ENCODE data around the gene LMOD1. TPM values are rescaled to one million over a fixed set of nuclear protein-coding genes. Genes with fewer than 3 reads are reported as not detected.

LMOD1 gene
- total RNA-seq, 1 donor from 2014 or later, result 0.37 TPM

DNA sequence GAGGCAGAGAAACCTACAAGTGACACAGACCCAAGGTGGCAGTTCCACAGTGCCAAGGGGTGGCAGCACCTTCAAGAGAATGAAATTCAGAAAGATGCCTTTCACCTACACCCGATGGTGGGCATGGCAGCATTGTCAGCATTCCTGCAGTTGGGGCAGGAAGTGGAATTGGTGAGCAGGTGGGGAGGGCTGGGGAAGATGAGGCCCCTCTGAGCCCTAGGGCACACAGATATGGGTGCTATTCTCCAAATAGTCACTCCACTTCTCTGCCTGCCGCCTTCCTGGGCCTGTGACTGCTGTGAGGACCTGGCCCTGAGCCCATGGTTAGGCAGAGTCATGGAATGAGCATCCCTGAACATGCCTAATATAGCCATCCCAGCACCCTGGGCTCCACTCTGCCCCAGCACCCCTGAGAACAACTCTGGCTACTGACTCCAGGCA lies 49.4 kb downstream of the LMOD1 start:
- DNase-seq (ENCODE audit: low spot score), result no peak
- H3K4me1 Mint-ChIP-seq, result peaks cover 19% of the 10 kb centered on the region
- no peaks in the 10 kb centered on the region for H3K79me2 ChIP-seq (ENCODE audit: low read depth)
- H3K4me3 ChIP-seq, result no peak overlapping the region
- H3K4me1 ChIP-seq, result peaks cover 10% of the 10 kb centered on the region
- no peaks in the 10 kb centered on the region for H3F3A ChIP-seq (ENCODE audit: low read depth)
- no peak overlapping the region for H3K27ac ChIP-seq
- peaks cover 2% of the 10 kb centered on the region for H3K36me3 Mint-ChIP-seq
- no peak overlapping the region for H3K27ac Mint-ChIP-seq
- H3K4me3 Mint-ChIP-seq, result no peak overlapping the region
- H3K4me2 ChIP-seq, result no peak overlapping the region
- H3K9me3 ChIP-seq (ENCODE audit: low read depth), result no peaks in the 10 kb centered on the region
- H3K27me3 Mint-ChIP-seq (ENCODE audit: insufficient read depth, low read depth), result peaks cover 10% of the 10 kb centered on the region
- H3K36me3 ChIP-seq, result no peaks in the 10 kb centered on the region
- H3K9me3 Mint-ChIP-seq, result no peaks in the 10 kb centered on the region
- H3K9ac ChIP-seq, result no peak overlapping the region
- no peak overlapping the region for H2AFZ ChIP-seq (replicated peaks)
- H4K20me1 ChIP-seq (ENCODE audit: low read depth), result no peaks in the 10 kb centered on the region
- no peak for TF ChIP-seq EZH2phosphoT487 (IDR thresholded peaks at IDR 0.05)
- TF ChIP-seq EZH2 (IDR thresholded peaks at IDR 0.05), result no peak
- TF ChIP-seq, protein P1, sequence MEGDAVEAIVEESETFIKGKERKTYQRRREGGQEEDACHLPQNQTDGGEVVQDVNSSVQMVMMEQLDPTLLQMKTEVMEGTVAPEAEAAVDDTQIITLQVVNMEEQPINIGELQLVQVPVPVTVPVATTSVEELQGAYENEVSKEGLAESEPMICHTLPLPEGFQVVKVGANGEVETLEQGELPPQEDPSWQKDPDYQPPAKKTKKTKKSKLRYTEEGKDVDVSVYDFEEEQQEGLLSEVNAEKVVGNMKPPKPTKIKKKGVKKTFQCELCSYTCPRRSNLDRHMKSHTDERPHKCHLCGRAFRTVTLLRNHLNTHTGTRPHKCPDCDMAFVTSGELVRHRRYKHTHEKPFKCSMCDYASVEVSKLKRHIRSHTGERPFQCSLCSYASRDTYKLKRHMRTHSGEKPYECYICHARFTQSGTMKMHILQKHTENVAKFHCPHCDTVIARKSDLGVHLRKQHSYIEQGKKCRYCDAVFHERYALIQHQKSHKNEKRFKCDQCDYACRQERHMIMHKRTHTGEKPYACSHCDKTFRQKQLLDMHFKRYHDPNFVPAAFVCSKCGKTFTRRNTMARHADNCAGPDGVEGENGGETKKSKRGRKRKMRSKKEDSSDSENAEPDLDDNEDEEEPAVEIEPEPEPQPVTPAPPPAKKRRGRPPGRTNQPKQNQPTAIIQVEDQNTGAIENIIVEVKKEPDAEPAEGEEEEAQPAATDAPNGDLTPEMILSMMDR (IDR thresholded peaks at IDR 0.05), result no peak
- H3K27me3 ChIP-seq, result no peaks in the 10 kb centered on the region

DNA sequence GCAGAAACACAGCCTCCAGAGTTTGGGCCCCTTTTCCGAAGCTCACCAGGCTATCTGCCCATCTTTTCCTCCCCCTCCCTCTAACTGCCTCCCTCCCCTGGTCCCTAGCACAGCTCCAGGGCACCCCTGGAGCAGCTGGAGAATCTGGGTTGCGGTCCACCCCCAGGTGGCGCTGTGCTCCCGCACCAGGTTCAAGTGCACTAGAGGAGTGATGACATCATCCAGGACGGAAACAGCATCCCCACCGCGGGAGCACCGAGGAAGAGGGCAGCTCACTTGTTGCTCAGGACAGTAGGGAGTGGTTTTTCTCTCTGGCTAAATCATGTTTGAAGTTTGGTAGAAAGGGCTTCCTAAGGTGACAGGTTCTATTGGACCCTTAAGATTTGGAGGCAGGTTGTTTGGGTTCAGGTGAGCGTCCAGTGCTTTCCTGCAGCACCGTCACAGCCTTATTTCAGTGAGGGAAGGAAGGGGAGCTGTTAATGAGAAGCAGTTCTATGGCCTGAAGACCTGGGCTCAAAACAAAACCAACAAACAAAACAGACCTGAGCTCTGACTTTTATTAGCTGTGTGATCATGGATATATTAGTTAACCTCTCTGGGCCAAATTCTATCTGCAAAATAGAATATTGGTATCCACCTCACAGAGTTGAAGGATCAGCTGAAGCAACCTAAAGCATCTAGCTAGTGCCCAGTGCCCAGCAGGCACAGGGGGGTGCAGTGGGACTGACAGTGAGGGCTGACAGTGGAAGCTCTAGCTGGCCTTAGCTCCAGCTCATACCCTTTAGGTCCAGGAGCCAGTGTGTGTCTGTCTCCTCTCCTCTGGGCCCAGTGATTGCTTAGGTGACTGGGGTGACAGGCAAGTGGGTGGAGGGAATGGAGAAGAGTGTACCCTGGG lies 50.2 kb downstream of the LMOD1 start:
- Mint-ChIP-seq H3K4me1 (peaks cover 19% of the 10 kb centered on the region), H3K36me3 (peaks cover 2% of the 10 kb centered on the region), H3K9me3 (no peaks in the 10 kb centered on the region), H3K4me3 (peak overlapping the region; percentile 30), H3K27ac (peak overlapping the region; percentile 88), H3K27me3 (ENCODE audit: insufficient read depth, low read depth) (peaks cover 10% of the 10 kb centered on the region)
- Histone ChIP-seq H2AFZ (replicated peaks) (no peak overlapping the region), H3K4me3 (no peak overlapping the region), H3K4me2 (no peak overlapping the region), H3F3A (ENCODE audit: low read depth) (no peaks in the 10 kb centered on the region), H3K27me3 (no peaks in the 10 kb centered on the region), H3K27ac (no peak overlapping the region), H3K79me2 (ENCODE audit: low read depth) (no peaks in the 10 kb centered on the region), H3K4me1 (peaks cover 10% of the 10 kb centered on the region), H3K9ac (no peak overlapping the region), H3K36me3 (no peaks in the 10 kb centered on the region), H4K20me1 (ENCODE audit: low read depth) (no peaks in the 10 kb centered on the region), H3K9me3 (ENCODE audit: low read depth) (no peaks in the 10 kb centered on the region)
- peak; percentile 73 for DNase-seq (ENCODE audit: low spot score)
- TF ChIP-seq EZH2phosphoT487 (IDR thresholded peaks at IDR 0.05) (no peak), EZH2 (IDR thresholded peaks at IDR 0.05) (no peak)
- TF ChIP-seq, protein P1 (IDR thresholded peaks at IDR 0.05), result peak; percentile 90

DNA sequence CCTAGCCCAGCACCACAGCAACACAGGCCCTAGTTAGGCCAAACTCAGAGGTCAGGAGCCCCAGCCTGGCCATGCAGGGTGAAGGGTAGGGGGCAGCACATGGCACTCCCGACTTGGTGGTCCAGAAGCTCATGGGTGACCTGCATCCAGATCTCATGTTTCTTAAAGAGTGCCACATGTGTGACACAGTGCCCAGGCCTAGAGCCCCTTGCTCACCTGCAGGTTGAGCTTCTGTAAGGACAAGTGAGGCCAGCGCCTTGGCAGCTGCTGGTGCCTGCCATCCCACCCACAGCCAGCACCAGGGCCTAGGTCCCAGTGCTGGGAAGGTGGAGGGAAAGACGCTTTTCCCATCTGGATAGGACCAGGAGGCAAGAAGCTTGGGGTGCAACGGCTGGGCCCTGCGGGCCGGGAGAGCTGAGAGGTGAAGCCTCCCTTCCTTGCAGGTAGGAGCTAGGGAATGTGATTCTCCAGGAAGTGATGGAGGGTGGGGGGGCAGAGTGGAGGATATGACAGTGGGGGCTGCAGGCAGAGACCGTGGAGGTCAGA lies 51.2 kb downstream of the LMOD1 start:
- peaks cover under 1% of the 10 kb centered on the region for H3K27me3 ChIP-seq
- Mint-ChIP-seq H3K4me1 (peaks cover 19% of the 10 kb centered on the region), H3K27ac (no peak overlapping the region)

More for the DNA sequence above, 51.2 kb downstream of the LMOD1 start:
- peaks cover 9% of the 10 kb centered on the region for H3K27me3 Mint-ChIP-seq (ENCODE audit: insufficient read depth, low read depth)
- Histone ChIP-seq H4K20me1 (ENCODE audit: low read depth) (no peaks in the 10 kb centered on the region), H3K27ac (no peak overlapping the region), H3K79me2 (ENCODE audit: low read depth) (no peaks in the 10 kb centered on the region), H3K4me2 (no peak overlapping the region), H3K4me3 (no peak overlapping the region), H3F3A (ENCODE audit: low read depth) (no peaks in the 10 kb centered on the region), H3K9ac (no peak overlapping the region), H2AFZ (replicated peaks) (no peak overlapping the region), H3K9me3 (ENCODE audit: low read depth) (no peaks in the 10 kb centered on the region), H3K36me3 (no peaks in the 10 kb centered on the region), H3K4me1 (peaks cover 10% of the 10 kb centered on the region)
- peaks cover 2% of the 10 kb centered on the region for H3K36me3 Mint-ChIP-seq
- TF ChIP-seq, protein P1 (IDR thresholded peaks at IDR 0.05), result no peak
- DNase-seq (ENCODE audit: low spot score), result no peak
- H3K4me3 Mint-ChIP-seq, result no peak overlapping the region
- no peaks in the 10 kb centered on the region for H3K9me3 Mint-ChIP-seq
